Endothelial cell of umbilical vein (primary cell): ENCODE data around the gene HECW1. TPM values are rescaled to one million over a fixed set of nuclear protein-coding genes. Genes with fewer than 3 reads are reported as not detected.

Experiments used
- BruUV-seq: library from RNA; stranded (reverse); fragments of 400-500 nt; replicated peaks from 2 replicates; lab custom pipeline; 2021; lab: Mats Ljungman, UMichigan
- CTCF ChIA-PET: fragments of 300-600, 350-600 bp; sonication (Branson Sonifier 250); formaldehyde crosslinking; loops from one replicate; lab custom pipeline; 2021; ENCODE audit warnings: antibody characterized with exemption, inconsistent platforms; lab: Charles Lee
- POLR2A ChIA-PET: fragments of 300-600, 350-600 bp; sonication (Branson Sonifier 250); formaldehyde crosslinking; loops from one replicate; lab custom pipeline; 2021; ENCODE audit warnings: antibody characterized with exemption, inconsistent platforms; lab: Charles Lee
- DNase-seq: peaks from one replicate; pipeline ENCODE4 v3.0.0-alpha.2; 2011; ENCODE audit warnings: low read depth, low spot score
- FAIRE-seq: peaks from 2 replicates; lab custom pipeline; 2011; peaks lifted over from hg19 to GRCh38; lab: Jason Lieb, UNC
- H2AFZ ChIP-seq: 2 replicates; pipeline ENCODE4 v1.6.0; 2012; ENCODE audit warnings: low read depth, low read length, control low read depth, inconsistent platforms
- H3K27ac ChIP-seq: 2 replicates; pipeline ENCODE4 v1.5.1; 2011; ENCODE audit warnings: low read depth, mild to moderate bottlenecking, control low read depth, low read length, moderate library complexity; ENCODE audit not compliant: insufficient read depth
- H3K27me3 ChIP-seq, 2 experiments: 2 replicates each; pipeline versions ENCODE4 v1.6.0 to v1.6.1; 2011; ENCODE audit warnings: low read length in 2 of 2, mixed read lengths in 1 of 2; ENCODE audit not compliant: control insufficient read depth in 2 of 2, insufficient read depth in 2 of 2
- H3K36me3 ChIP-seq, 2 experiments: 2 replicates in 1 of 2; 3 replicates in 1 of 2; pipeline ENCODE4 v1.5.1; 2011; ENCODE audit warnings: low read length in 2 of 2, mild to moderate bottlenecking in 1 of 2, moderate library complexity in 1 of 2; ENCODE audit not compliant: control insufficient read depth in 2 of 2, insufficient read depth in 2 of 2; ENCODE audit errors: extremely low read depth in 1 of 2
- H3K4me1 ChIP-seq: 3 replicates; pipeline ENCODE4 v1.5.1; 2011; ENCODE audit warnings: mild to moderate bottlenecking, low read length; ENCODE audit not compliant: control insufficient read depth, insufficient read depth; ENCODE audit errors: extremely low read depth
- H3K4me2 ChIP-seq: 2 replicates; pipeline ENCODE4 v1.6.1; 2011; ENCODE audit warnings: low read length, control low read depth, mixed read lengths; ENCODE audit not compliant: insufficient read depth
- H3K4me3 ChIP-seq, 3 experiments: fragments of 200-600 bp in 1 of 3; sonication (generic), shearing (Covaris generic) in 1 of 3; replicated peaks in 1 of 3; 2 replicates each; pipeline ENCODE4 v1.5.1; 2011 to 2016; ENCODE audit warnings: control low read depth in 3 of 3, low read length in 3 of 3, mild to moderate bottlenecking in 2 of 3, inconsistent platforms in 1 of 3, low read depth in 1 of 3, moderate library complexity in 1 of 3; ENCODE audit not compliant: insufficient read depth in 1 of 3
- H3K79me2 ChIP-seq: 2 replicates; pipeline ENCODE4 v1.6.0; 2012; ENCODE audit warnings: low read length, inconsistent platforms; ENCODE audit not compliant: control insufficient read depth, insufficient read depth
- H3K9ac ChIP-seq: replicated peaks from 2 replicates; pipeline ENCODE3; 2011; ENCODE audit warnings: low read length, control low read depth; ENCODE audit not compliant: insufficient read depth; ENCODE audit errors: extremely low read depth
- H3K9me1 ChIP-seq: replicated peaks from 3 replicates; pipeline ENCODE4 v1.6.0; 2011; ENCODE audit warnings: mild to moderate bottlenecking, low read length; ENCODE audit not compliant: control insufficient read depth, insufficient read depth; ENCODE audit errors: extremely low read depth
- H3K9me3 ChIP-seq: replicated peaks from 2 replicates; pipeline ENCODE4 v1.5.1; 2012; ENCODE audit warnings: low read length, inconsistent platforms; ENCODE audit not compliant: control insufficient read depth, insufficient read depth
- H4K20me1 ChIP-seq: replicated peaks from 2 replicates; pipeline ENCODE3; 2011; ENCODE audit warnings: mild to moderate bottlenecking, low read length; ENCODE audit not compliant: control insufficient read depth, insufficient read depth; ENCODE audit errors: extremely low read depth
- JUN ChIP-seq: IDR thresholded peaks from 2 replicates; pipeline ENCODE4 v1.6.1; 2011; ENCODE audit warnings: borderline replicate concordance, low read depth; ENCODE audit not compliant: insufficient read length, insufficient read depth
- POLR2A ChIP-seq: IDR thresholded peaks from 2 replicates; pipeline ENCODE4 v1.6.1; 2012; ENCODE audit warnings: low read depth, mild to moderate bottlenecking, control low read depth, low read length
- POLR2AphosphoS5 ChIP-seq: IDR thresholded peaks from 2 replicates; pipeline ENCODE4 v1.6.1; 2012; ENCODE audit warnings: low read depth, mild to moderate bottlenecking, control low read depth, low read length, moderate library complexity; ENCODE audit not compliant: insufficient read depth
- dilution Hi-C: fragments of 300-500 bp; cut with MboI; formaldehyde crosslinking; loops from one replicate; pipeline ENCODE4 v1.15.0; 2019; ENCODE audit warnings: low sequenced_read_pairs; ENCODE audit not compliant: extremely low pct_ligation_motif_present
- intact Hi-C: fragments of 100-400 bp; cut with micrococcal nuclease; formaldehyde crosslinking; loops from one replicate; pipeline ENCODE4 v1.10.0; 2022
- polyA plus RNA-seq, 4 experiments: library from polyadenylated mRNA; depleted of rRNA in 3 of 4; stranded (reverse) in 3 of 4; unstranded in 1 of 4; fragments of >200 nt; gene quantifications; 2 replicates each; pipeline versions ENCODE4 v1.2.1 to v1.2.3, GENCODE V29; 2011 to 2012; ENCODE audit warnings: missing spikeins in 1 of 4
- total RNA-seq: library from RNA; stranded (reverse); gene quantifications from 2 replicates; pipeline ENCODE4 v1.2.3, GENCODE V29; 2021

Gene HECW1
- total and polyA plus RNA-seq, 2 donors (not counting 3 experiments of a cell fraction or from before 2014, with no cell fraction given): not detected

DNA sequence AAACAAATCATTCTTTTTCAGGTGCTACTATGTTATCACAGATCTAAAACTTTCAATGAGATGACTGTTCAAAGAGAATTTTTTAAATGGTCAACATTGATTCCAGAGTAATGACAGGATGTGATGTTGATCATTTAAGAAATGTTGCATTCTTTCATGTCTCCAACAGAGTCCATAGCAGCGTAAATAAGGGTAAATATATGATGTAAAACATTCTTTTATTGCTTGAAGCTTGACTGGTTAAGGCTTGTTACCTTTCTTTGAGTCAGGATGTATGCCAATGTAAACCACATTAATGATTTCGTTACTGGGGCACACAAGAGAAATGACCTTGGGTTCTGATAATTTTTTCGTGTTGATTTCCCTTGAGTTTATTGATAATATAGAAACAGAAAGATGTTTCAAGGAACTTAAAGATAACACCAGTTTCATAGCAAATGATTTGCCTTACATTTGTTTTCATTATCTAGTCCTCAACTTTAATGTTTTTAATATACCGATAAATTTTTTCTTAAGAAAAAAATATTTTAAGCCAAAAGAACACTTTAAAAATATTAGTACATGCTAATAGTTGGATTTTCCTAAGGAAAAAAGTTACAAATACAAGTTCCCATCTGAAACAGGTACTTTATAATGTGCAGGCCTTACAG is 473.9 kb downstream of the HECW1 start:
- Histone ChIP-seq H3K27ac (peak overlapping the region; percentile 49), H3K4me3 (peak overlapping the region in 1 of 3 experiments; percentile 74), H3K36me3 (no peaks in the 10 kb centered on the region), H3K27me3 (peaks cover 1 to 4% of the 10 kb centered on the region in 2 experiments), H3K4me1 (peaks cover 41% of the 10 kb centered on the region), H2AFZ (no peak overlapping the region), H3K79me2 (peaks cover 84% of the 10 kb centered on the region), H3K9me1 (no peaks in the 10 kb centered on the region), H3K9me3 (no peaks in the 10 kb centered on the region), H3K4me2 (peak overlapping the region; percentile 74), H3K9ac (peak overlapping the region; percentile 82), H4K20me1 (peaks cover 13% of the 10 kb centered on the region)
- peak; percentile 58 for FAIRE-seq
- TF ChIP-seq JUN (peak; percentile 22), POLR2A (no peak)
- ChIA-PET POLR2A (no interaction called here), CTCF (interaction anchor here (1.8 to 9.5 kb wide), 2 partner anchors 113 to 135 kb away, joined by 9 to 603 read pairs; no protein-coding TSS in a partner anchor)
- intact Hi-C loops (loop anchor here (1.0 to 10.0 kb wide), 2 partner anchors 54 to 652 kb away; partner anchors contain the start of genes MRPL32 and PSMA2), dilution Hi-C loops (loop anchor here (25.0 kb wide), 1 partner anchor 126 kb away; no protein-coding TSS in a partner anchor)
- peak; percentile 70 for DNase-seq
- BruUV-seq: no TSS peak

DNA sequence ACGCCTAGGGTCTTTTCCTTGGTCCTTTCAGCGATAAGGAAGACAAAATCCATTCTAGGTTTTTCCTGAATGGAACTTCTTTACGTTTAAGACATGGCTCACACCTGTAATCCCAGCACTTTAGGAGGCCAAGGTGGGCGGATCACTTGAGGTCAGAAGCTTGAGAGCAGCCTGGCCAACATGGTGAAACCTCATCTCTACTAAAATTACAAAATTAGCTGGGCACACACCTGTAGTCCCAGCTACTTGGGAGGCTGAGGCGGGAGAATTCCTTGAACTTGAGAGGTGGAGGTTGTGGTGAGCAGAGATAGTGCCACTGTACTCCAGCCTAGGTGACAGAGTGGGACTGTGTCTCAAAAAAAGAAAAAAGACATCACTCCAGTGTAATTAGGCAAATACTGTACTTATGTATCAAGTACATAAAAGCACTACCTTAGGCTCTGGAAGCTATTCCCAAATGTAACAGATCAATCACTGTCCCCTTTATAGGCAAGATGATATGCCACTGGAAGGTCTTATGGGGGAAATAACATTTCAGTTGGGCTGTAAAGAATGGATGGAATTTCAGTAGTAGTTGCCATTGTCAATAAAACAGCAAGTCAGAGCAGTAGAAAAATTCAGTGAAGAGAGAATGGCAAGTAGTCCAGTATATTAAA is 476.2 kb downstream of the HECW1 start:
- ChIA-PET POLR2A (no interaction called here), CTCF (interaction anchor here (9.5 kb wide), 1 partner anchor 111 kb away, joined by 603 read pairs; no protein-coding TSS in a partner anchor)
- DNase-seq (no peak), FAIRE-seq (no peak)
- H3K27ac ChIP-seq: no peak overlapping the region
- no peak overlapping the region for H3K4me3 ChIP-seq
- H3K4me2 ChIP-seq: no peak overlapping the region
- no peak for TF ChIP-seq POLR2AphosphoS5
- dilution Hi-C loops: loop anchor here (25.0 kb wide), 1 partner anchor 124 kb away; no protein-coding TSS in a partner anchor
- no peaks in the 10 kb centered on the region for H3K9me3 ChIP-seq
- H3K27me3 ChIP-seq: no peaks in the 10 kb centered on the region
- peaks cover 15% of the 10 kb centered on the region for H4K20me1 ChIP-seq
- H3K4me1 ChIP-seq: peaks cover 46% of the 10 kb centered on the region
- H3K36me3 ChIP-seq: no peaks in the 10 kb centered on the region
- no peak overlapping the region for H2AFZ ChIP-seq
- no peaks in the 10 kb centered on the region for H3K9me1 ChIP-seq
- intact Hi-C loops: loop anchor here (10.0 kb wide), 1 partner anchor 654 kb away; the partner anchor contains the start of genes MRPL32 and PSMA2
- no peak overlapping the region for H3K9ac ChIP-seq
- H3K79me2 ChIP-seq: peaks cover 100% of the 10 kb centered on the region
- BruUV-seq: no TSS peak
